PC-3 (cell line): Measurements from ENCODE around the gene VPS35. TPM values are rescaled to one million over a fixed set of nuclear protein-coding genes. Genes with fewer than 3 reads are reported as not detected.

Experiments used
- ATAC-seq: fragments of 200-7000 bp; cut with Tn5 transposase; 2 replicates; pipeline ENCODE4 v1.9.1; 2020; ENCODE audit warnings: mild to moderate bottlenecking, moderate library complexity
- BruUV-seq: library from RNA; stranded (reverse); fragments of 400-500 nt; replicated peaks from 2 replicates; lab custom pipeline; 2021; lab: Mats Ljungman, UMichigan
- CTCF ChIA-PET: fragments of 300-600 bp; sonication (Branson Sonifier 250); formaldehyde crosslinking; loops from one replicate; lab custom pipeline; 2022; ENCODE audit warnings: antibody characterized with exemption; lab: Charles Lee
- POLR2A ChIA-PET: fragments of 300-600 bp; sonication (Branson Sonifier 250); formaldehyde crosslinking; loops from one replicate; lab custom pipeline; 2022; ENCODE audit warnings: antibody characterized with exemption; ENCODE audit not compliant: unreplicated experiment; lab: Charles Lee
- DNase-seq: peaks from one replicate; pipeline ENCODE4 v3.0.0-alpha.2; 2015
- H2AFZ ChIP-seq: fragments of 300-600 bp; sonication (generic); 2 replicates; pipeline ENCODE4 v1.6.0; 2016; ENCODE audit warnings: antibody characterized with exemption, low read length
- H3F3A ChIP-seq: fragments of 300-600 bp; sonication (generic); one replicate; pipeline ENCODE4 v1.6.0; 2017; ENCODE audit warnings: antibody characterized with exemption, low read length, control low read depth, mild to moderate bottlenecking; ENCODE audit not compliant: unreplicated experiment
- H3K27ac ChIP-seq: fragments of 300-600 bp; sonication (generic); 2 replicates; pipeline ENCODE4 v1.5.1; 2016; ENCODE audit warnings: mild to moderate bottlenecking, low read length
- H3K27me3 ChIP-seq: fragments of 300-600 bp; sonication (generic); 2 replicates; pipeline ENCODE4 v1.6.1; 2016; ENCODE audit warnings: low read length, mixed read lengths
- H3K36me3 ChIP-seq: fragments of 300-600 bp; sonication (generic); 2 replicates; pipeline ENCODE4 v1.6.1; 2016; ENCODE audit warnings: low read depth, mixed run types, low read length, mixed read lengths
- H3K4me1 ChIP-seq: fragments of 300-600 bp; sonication (generic); 2 replicates; pipeline ENCODE4 v1.5.1; 2016; ENCODE audit warnings: low read length; ENCODE audit not compliant: insufficient read depth
- H3K4me2 ChIP-seq: fragments of 300-600 bp; sonication (generic); 2 replicates; pipeline ENCODE4 v1.6.0; 2016; ENCODE audit warnings: low read length
- H3K4me3 ChIP-seq: fragments of 300-600 bp; sonication (generic); 2 replicates; pipeline ENCODE4 v1.5.1; 2016; ENCODE audit warnings: mild to moderate bottlenecking, low read length, mixed read lengths
- H3K79me2 ChIP-seq: fragments of 300-600 bp; sonication (generic); 2 replicates; pipeline ENCODE4 v1.6.1; 2017; ENCODE audit warnings: low read length, mixed read lengths
- H3K9ac ChIP-seq: fragments of 300-600 bp; sonication (generic); 2 replicates; pipeline ENCODE4 v1.6.0; 2016; ENCODE audit warnings: mild to moderate bottlenecking, low read length
- H3K9me2 ChIP-seq: fragments of 300-600 bp; sonication (generic); replicated peaks from 2 replicates; pipeline ENCODE4 v1.6.1; 2016; ENCODE audit warnings: mixed run types, low read length, mixed read lengths
- H3K9me3 ChIP-seq: fragments of 300-600 bp; sonication (generic); 2 replicates; pipeline ENCODE4 v1.6.1; 2016; ENCODE audit warnings: low read length, mixed read lengths
- H4K20me1 ChIP-seq: fragments of 300-600 bp; sonication (generic); 2 replicates; pipeline ENCODE4 v1.6.1; 2016; ENCODE audit warnings: low read length, mixed read lengths
- CTCF ChIP-seq: fragments of 300-600 bp; sonication (generic); conservative IDR thresholded peaks from 2 replicates; pipeline ENCODE4 v1.5.1; 2017; ENCODE audit warnings: antibody characterized with exemption, low read depth, mild to moderate bottlenecking, low read length
- EZH2 ChIP-seq: fragments of 300-600 bp; sonication (generic); IDR thresholded peaks from one replicate; pipeline ENCODE4 v1.6.1; 2017; ENCODE audit warnings: antibody characterized with exemption, mild to moderate bottlenecking, low read length; ENCODE audit not compliant: unreplicated experiment
- EZH2phosphoT487 ChIP-seq: fragments of 300-600 bp; sonication (generic); IDR thresholded peaks from 2 replicates; pipeline ENCODE4 v1.6.1; 2018; ENCODE audit warnings: mild to moderate bottlenecking, antibody characterized with exemption, low read length, borderline replicate concordance
- intact Hi-C: fragments of 100-400 bp; cut with micrococcal nuclease; formaldehyde crosslinking; loops from 2 replicates; pipeline ENCODE4 v1.9.0; 2023
- total RNA-seq: library from RNA; depleted of rRNA; stranded (reverse); fragments of >200 nt; gene quantifications from 2 replicates; pipeline ENCODE4 v1.2.3, GENCODE V29; 2014

Gene VPS35
- total RNA-seq, 1 experiment from 2014 or later: 39.3 TPM

- POLR2A ChIA-PET: no interaction called here
- TF ChIP-seq CTCF (no peak), EZH2 (no peak), EZH2phosphoT487 (no peak)
- no peak overlapping the region for H3K4me2 ChIP-seq
- H3K36me3 ChIP-seq: no peaks in the 10 kb centered on the region
- H3K27me3 ChIP-seq: no peaks in the 10 kb centered on the region
- H3K4me1 ChIP-seq: no peaks in the 10 kb centered on the region
- BruUV-seq: no TSS peak
- H3K9me3 ChIP-seq: no peaks in the 10 kb centered on the region
- no peaks in the 10 kb centered on the region for H4K20me1 ChIP-seq
- H3K27ac ChIP-seq: no peak overlapping the region
- no peaks in the 10 kb centered on the region for H3F3A ChIP-seq
- DNase-seq: no peak
- no peak overlapping the region for H3K4me3 ChIP-seq
- H2AFZ ChIP-seq: no peak overlapping the region
- H3K79me2 ChIP-seq: no peaks in the 10 kb centered on the region
- no peak for ATAC-seq
- intact Hi-C loops: no loop called here
- no peak overlapping the region for H3K9ac ChIP-seq
- H3K9me2 ChIP-seq: no peaks in the 10 kb centered on the region
- CTCF ChIA-PET: no interaction called here
These were observed 42.1 kb upstream of the VPS35 start for GRCh38 chr16:46730801-46731690.

- Histone ChIP-seq H3K27me3 (no peaks in the 10 kb centered on the region), H3K36me3 (no peaks in the 10 kb centered on the region), H3K4me1 (no peaks in the 10 kb centered on the region), H3K4me3 (no peak overlapping the region), H4K20me1 (no peaks in the 10 kb centered on the region), H2AFZ (no peak overlapping the region), H3F3A (no peaks in the 10 kb centered on the region), H3K4me2 (no peak overlapping the region), H3K9me3 (no peaks in the 10 kb centered on the region), H3K79me2 (no peaks in the 10 kb centered on the region), H3K9ac (no peak overlapping the region), H3K9me2 (no peaks in the 10 kb centered on the region), H3K27ac (no peak overlapping the region)
- intact Hi-C loops: no loop called here
- no peak for DNase-seq
- CTCF ChIA-PET: no interaction called here
- POLR2A ChIA-PET: no interaction called here
- no TSS peak for BruUV-seq
- ATAC-seq: no peak
- TF ChIP-seq EZH2: no peak
- TF ChIP-seq CTCF: no peak
- no peak for TF ChIP-seq EZH2phosphoT487
These were observed 41.1 kb upstream of the VPS35 start for GRCh38 chr16:46730126-46730525.

GRCh38 chr16:46729326-46729995, 40.5 kb upstream of the VPS35 start:
- DNase-seq (no peak), ATAC-seq (no peak)
- no peaks in the 10 kb centered on the region for H3F3A ChIP-seq
- BruUV-seq: no TSS peak
- intact Hi-C loops: no loop called here
- H3K9me2 ChIP-seq: no peaks in the 10 kb centered on the region
- H3K9me3 ChIP-seq: no peaks in the 10 kb centered on the region
- H3K4me3 ChIP-seq: no peak overlapping the region
- no peak overlapping the region for H2AFZ ChIP-seq
- no peaks in the 10 kb centered on the region for H3K27me3 ChIP-seq
- H3K9ac ChIP-seq: no peak overlapping the region
- H4K20me1 ChIP-seq: no peaks in the 10 kb centered on the region
- POLR2A ChIA-PET: no interaction called here
- no peaks in the 10 kb centered on the region for H3K79me2 ChIP-seq
- no peaks in the 10 kb centered on the region for H3K4me1 ChIP-seq
- H3K4me2 ChIP-seq: no peak overlapping the region
- H3K27ac ChIP-seq: no peak overlapping the region
- no peaks in the 10 kb centered on the region for H3K36me3 ChIP-seq
- TF ChIP-seq EZH2 (no peak), EZH2phosphoT487 (no peak), CTCF (no peak)
- CTCF ChIA-PET: no interaction called here
